Amniotic stem cell (primary cell): ENCODE results near the gene TRPM5.
"Not testable (repeated sequence)": the region's sequence is repeated elsewhere in the genome, so short reads cannot be mapped to it uniquely, and the experiment has no call there.

ENCODE experiments used
- DNase-seq: peaks from one replicate; lab custom pipeline; 2025; lab: John Stamatoyannopoulos, UW

TRPM5 gene

GRCh38 chr11:2443881-2444820 is at the start of gene TRPM5:
Gene TRPM5, minus strand, starts transcription at chr11:2444514. Its CDS starts 21,478 bp downstream, at chr11:2423036.
- no peak for DNase-seq

DNA sequence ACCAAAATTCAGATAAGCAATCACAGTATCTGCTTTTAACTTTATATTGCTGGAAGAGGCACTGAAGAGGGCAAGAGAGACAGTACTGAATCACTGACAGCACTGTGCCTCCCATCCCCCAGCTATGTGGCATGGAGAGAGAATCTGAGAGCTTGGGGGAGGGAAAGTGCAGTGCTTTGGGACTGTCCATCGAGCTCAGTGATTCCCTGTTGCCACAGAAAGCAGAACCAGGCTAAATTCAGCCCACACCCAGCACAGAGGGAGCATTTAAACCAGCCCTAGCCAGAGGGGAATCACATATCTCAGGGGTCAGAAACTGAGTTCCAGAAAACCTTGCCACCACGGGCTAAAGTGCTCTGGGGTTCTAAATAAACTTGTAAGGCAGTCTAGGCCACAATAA is 44.8 kb upstream of the TRPM5 start:
- DNase-seq, result no peak

DNA sequence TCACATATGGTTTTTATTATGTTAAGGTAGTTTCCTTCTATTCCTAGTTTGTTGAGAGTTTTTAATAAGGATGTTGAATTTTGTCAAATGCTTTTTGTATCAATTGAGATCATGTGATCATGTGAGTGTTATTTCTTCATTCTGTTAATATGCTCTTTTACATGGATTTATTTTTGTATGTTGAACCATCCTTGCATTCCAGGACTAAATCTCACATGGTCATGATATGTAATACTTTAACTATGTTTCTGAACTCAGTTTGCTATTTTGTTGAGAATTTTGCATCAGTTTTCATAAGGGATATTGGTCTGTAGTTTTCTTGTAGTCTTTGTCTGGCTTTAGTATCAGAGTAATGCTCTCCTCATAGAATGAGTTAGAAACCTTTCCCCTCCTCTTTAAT is 43.7 kb upstream of the TRPM5 start:
- no peak for DNase-seq

DNA sequence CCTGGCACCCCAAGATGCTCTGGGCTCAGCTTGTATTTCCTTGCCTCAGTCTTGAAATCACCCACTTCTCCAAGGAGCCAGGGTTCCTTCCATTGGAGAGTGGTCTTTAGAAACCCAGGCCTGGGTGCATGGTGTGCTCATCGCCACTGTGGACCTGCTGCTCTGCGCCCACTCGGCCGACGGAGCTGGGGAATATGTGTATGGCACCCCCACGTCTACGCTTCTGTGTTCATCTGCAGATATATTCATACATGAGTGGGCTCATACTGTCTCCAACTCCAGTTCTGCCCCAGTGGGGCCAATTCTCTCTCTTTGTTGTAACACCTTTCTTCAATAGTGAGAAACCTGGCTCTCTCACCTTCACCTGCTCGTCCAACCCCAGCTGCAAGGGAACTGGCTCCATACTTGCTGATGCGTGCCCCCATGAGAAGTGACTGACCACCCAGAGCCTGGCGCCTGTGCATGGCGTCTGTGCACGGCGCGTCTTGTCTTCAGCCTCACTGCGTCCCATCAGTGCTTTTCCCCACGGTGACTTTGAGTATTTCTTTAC is 40.3 kb upstream of the TRPM5 start:
- no peak for DNase-seq

DNA sequence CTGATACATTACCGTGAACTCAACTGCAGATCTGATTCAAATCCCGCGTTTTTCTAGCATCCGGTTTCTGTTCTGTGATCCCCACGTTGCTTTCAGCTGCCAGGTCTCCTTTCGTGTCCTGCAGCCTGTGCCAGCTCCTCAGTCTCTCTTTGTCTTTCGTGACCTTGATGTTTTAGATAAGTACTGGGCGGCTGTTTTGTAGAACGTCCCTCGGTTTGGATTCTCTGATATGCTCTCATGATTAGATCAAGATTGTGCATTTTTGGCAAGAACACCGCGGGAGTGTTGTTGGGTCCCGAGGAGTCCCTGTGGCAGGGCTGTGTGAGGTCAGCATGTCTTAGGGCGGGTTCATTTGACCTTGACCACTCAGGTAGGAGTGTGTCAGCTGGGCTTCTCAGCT is 39.1 kb upstream of the TRPM5 start:
- no peak for DNase-seq

GRCh38 chr11:2482745-2483144 is 38.4 kb upstream of the TRPM5 start:
- no peak for DNase-seq

GRCh38 chr11:2482204-2482603 is 37.9 kb upstream of the TRPM5 start:
- DNase-seq, result no peak

DNA sequence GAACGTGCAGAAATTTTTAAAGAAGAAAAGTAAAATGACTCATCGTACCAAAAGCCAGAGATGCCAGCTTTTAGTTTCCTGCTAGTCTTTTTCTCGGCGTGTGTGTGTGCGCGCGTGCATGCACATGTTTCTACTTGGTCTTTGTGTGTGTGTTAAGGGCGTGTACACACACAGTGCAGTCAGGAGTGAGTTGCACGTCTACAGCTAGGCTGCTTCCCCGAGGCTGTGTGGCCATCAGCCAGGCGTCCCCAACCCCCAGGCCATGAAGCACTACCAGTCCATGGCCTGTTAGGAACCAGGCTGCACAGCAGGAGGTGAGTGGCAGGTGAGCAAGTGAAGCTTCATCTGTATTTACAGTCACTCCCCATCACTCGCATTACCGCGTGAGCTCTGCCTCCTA is 36.9 kb upstream of the TRPM5 start:
- no peak for DNase-seq

- no peak for DNase-seq
These were observed 36.5 kb upstream of the TRPM5 start for GRCh38 chr11:2480874-2481220.

DNA sequence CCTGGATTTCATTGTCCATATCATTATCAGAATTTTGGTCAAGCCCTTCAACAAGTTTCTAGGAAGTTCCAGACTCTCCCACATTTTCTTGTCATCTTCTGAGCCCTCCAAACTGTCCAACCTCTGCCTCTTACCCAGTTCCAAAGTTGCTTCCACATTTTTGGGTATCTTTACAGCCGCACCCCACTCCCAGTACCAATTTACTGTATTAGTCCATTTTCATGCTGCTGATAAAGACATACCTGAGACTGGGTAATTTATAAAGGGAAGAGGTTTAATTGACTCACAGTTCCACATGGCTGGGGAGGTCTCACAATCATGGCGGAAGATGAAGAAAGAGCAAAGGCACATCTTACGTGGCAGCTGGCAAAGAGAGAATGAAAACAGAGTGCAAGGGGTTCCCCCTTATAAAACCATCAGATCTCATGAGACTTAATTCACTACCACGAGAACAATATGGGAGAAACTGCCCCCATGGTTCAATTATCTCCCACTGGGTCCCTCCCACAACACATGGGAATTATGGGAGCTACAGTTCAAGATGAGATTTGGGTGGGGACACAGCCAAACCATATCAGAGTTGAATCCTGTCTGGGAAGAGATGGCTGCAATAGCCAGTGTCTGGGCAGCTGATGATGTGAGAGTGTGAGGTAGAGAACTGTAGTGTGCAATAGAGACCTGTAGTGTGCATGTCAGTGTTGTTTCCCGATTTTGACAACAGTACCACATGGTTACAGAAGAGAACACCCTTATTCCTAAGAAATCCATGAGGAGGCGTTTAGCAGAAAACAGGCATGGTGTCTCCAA is 36.0 kb upstream of the TRPM5 start:
- DNase-seq, result not testable (repeated sequence)

DNA sequence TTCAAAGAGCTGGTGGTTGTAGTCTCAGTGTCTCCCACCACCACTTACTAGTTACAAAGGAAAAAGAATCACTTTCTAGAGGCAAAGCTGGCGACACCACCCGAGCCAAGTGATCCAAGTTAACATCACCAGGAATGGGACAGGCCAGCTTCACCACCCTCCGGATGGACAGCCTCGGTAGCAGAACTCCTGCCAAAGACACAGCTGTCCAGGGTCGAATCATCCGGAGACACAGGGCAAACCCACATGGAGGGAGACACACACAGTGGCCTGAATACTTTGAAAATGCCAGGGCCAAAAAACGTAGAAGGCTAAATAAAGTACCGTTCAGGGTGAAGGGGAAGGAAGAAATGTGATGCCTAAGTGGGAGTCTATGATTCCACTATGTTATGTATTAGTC is 33.6 kb upstream of the TRPM5 start:
- DNase-seq, result no peak

DNA sequence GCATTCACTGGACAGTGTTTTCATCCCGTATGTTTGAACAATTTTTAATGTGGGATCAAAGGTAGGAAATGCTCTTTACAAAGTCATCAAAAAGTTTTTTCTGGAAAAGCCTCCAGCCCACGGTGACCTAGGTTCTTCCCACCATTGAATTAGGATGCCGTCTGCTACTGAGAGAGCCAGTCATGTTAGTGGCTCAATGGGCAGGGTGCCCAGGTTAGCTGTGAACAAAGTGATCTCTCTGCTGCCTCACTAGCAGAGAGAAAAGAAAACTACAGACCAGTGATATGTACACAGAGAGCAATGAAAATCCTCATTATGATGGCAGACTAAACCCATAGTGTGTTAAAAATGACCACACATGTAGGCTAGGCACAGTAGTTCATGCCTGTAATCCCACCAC is 32.9 kb upstream of the TRPM5 start:
- DNase-seq, result no peak

GRCh38 chr11:2475136-2475918 is 31.0 kb upstream of the TRPM5 start:
- no peak for DNase-seq

DNA sequence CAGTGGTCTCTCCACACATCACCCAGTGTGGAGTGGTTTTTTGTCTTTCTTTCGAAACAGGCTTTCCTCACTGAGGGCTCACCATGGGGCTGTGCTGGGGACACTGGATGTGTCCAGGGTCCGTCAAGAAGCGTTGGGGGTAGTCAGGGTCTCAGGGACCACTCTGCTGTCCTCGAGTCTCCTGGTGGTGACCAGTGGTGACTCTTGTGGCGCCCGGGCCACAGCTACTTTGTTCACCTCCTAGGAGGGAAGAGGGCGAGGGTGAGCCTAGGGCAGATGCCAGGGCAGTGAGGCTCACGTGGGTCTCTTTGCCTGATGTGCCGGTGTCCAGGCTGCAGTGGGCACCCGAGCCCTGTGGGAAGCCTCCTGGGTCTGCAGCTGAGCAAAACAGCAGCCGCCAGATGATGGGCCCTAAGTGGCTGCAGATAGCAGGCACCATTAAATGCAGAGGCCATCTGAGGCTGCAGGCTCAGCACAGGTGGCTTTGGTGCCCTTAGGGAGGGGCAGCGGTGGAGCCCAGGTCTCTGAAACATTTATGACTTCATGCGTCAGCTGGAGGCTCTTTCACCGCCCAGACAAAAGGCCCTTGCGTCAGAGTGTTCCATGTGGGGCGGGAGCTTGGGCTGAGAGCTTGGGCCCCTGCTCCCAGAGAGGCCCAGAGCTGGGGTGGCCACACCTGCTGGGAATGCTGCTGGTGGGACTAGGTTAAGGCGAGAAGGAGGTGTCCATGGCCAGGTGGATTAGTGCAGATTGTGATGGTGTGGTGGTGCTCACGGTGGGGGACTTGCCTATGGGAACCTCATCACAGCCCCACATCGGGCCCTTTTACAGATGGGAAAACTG is 30.0 kb upstream of the TRPM5 start:
- DNase-seq, result no peak

GRCh38 chr11:2473361-2474058 is 29.2 kb upstream of the TRPM5 start:
- no peak for DNase-seq

- DNase-seq, result no peak
These were observed 28.3 kb upstream of the TRPM5 start for GRCh38 chr11:2472428-2473186.

- no peak for DNase-seq
These were observed 27.4 kb upstream of the TRPM5 start for GRCh38 chr11:2471804-2472096.

DNA sequence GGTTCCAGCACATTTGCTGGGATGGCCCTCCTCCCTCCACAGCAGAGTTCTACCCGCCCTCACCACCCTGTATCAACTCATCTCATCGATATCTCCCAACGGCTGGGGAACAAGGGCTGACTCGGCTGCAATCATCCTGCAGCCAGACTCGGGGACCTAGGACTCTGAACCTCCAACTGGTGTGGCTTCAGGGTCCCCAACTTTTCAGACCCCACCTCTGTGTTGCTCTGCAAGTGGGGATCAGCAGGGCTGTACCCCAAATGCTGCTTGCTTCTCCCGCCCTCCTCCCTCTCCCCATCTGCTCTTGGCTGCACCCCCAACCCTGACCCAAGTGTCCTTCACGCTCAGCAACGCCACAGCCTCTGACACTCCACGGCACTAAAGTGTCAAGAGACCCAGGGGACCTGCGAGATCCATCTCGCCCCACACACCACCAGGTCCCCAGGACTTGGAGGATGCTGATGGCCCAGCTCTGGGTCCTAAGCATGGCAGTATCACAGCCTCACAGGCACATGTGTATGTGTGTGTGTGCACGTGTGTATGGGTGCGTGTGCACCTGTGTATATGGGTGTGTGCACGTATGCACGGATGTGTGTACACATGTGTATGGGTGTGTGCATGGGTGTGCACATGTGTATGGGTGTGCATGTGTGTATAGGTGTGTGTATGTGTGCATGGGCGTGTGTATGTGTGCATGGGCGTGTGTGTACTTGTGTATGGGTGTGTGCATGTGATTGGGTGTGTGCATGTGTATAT is 26.9 kb upstream of the TRPM5 start:
- no peak for DNase-seq

GRCh38 chr11:2470495-2470894 is 26.2 kb upstream of the TRPM5 start:
- DNase-seq, result no peak
